Measurements from ENCODE around the gene VPS39.
"Not testable (repeated sequence)": the region's sequence is repeated elsewhere in the genome, so short reads cannot be mapped to it uniquely, and the experiment has no call there.

VPS39 gene, protein sequence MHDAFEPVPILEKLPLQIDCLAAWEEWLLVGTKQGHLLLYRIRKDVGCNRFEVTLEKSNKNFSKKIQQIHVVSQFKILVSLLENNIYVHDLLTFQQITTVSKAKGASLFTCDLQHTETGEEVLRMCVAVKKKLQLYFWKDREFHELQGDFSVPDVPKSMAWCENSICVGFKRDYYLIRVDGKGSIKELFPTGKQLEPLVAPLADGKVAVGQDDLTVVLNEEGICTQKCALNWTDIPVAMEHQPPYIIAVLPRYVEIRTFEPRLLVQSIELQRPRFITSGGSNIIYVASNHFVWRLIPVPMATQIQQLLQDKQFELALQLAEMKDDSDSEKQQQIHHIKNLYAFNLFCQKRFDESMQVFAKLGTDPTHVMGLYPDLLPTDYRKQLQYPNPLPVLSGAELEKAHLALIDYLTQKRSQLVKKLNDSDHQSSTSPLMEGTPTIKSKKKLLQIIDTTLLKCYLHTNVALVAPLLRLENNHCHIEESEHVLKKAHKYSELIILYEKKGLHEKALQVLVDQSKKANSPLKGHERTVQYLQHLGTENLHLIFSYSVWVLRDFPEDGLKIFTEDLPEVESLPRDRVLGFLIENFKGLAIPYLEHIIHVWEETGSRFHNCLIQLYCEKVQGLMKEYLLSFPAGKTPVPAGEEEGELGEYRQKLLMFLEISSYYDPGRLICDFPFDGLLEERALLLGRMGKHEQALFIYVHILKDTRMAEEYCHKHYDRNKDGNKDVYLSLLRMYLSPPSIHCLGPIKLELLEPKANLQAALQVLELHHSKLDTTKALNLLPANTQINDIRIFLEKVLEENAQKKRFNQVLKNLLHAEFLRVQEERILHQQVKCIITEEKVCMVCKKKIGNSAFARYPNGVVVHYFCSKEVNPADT

DNA sequence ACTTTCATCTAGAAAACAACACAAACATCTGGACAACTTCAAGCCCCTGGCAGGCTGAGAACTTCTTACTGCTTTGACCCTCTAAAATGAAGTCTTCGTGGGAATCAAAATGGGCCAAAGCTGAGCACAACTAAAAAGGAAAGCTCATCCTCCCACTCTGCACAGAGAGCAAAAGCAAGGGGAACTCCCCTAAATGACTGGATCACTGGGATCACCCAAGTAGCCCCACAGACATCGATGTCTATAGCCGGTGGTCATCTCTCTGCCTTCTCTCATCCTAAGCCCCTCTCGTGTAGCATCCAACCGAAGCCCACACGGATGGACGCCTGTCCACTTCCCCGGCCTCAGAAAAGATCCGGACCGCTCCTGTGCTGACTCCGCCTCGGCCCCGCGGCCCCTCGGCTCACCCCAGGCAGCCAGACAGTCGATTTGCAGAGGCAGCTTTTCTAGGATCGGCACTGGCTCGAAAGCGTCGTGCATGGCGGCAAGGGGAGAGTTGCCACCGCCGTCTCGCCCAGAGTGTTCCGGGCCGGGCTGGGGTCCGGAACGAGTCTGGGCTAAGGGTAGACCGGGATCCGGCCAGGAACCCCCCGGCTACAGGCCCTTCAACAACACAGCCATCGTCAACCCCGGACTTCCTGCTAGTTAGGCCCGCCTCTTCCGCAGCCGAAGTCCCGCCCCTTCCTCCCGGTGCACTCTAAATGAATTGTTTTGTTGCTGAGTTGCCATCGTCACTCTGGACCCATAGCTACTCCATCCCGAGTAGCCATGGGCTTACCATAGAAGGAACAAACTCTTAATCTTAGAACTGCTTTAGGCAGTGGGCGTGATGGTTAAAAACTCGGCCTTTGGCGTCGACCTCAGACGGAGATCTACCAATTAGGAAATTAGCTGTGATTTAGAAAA lies at the start of gene VPS39:
TSS of gene VPS39 (minus strand) at position 631 of the 906 bp plus-strand sequence. CDS start at position 480, 151 bp downstream.
- peak; percentile 85 for DNase-seq (ENCODE audit: low spot score)

GRCh38 chr15:42253300-42253699 lies 45.2 kb upstream of the VPS39 start:
- no peak for DNase-seq (ENCODE audit: low spot score)

- no peak for DNase-seq (ENCODE audit: low spot score)
Observed at GRCh38 chr15:42240823-42241222, 32.7 kb upstream of the VPS39 start.

- no peak for DNase-seq (ENCODE audit: low spot score)
Observed at GRCh38 chr15:42239528-42240182, 31.6 kb upstream of the VPS39 start.

GRCh38 chr15:42233107-42233506 lies 25.0 kb upstream of the VPS39 start:
- DNase-seq (ENCODE audit: low spot score) = no peak

DNA sequence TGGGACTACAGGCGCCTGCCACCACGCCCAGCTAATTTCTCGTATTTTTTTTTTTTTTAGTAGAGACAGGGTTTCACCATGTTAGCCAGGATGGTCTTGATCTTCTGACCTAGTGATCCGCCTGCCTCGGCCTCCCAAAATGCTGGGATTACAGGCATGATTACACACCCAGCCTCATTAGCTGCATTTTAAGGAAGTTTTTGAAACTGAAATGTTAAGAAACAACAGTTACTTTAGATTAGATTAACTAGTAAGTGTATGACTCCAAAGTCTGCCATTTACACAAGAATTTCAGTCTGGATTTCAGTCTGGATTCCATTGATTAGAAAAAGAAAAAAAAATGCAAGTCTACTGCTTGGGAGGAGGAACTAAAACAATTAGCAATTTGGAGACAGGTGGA lies 24.5 kb upstream of the VPS39 start:
- no peak for DNase-seq (ENCODE audit: low spot score)

GRCh38 chr15:42231088-42231487 lies 23.0 kb upstream of the VPS39 start:
- DNase-seq (ENCODE audit: low spot score) = no peak

DNA sequence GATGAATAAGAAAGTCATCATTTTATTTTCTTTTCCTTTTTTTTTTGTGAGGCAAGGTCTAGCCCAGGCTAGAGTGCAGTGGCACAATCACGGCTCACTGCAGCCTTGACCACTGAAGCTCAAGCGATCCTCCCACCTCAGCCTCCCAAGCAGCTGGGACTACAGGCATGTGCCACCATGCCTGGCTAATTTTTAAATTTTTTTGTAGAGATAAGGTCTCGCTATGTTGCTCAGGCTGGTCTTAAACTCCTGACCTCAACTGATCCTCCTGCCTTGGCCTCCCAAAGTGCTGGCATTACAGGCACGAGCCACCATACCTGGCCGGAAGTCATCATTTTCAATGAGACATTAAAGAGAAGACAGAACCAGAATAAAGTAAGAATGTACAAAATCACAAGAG lies 20.9 kb upstream of the VPS39 start:
- DNase-seq (ENCODE audit: low spot score) = not testable (repeated sequence)

GRCh38 chr15:42228036-42228435 lies 19.9 kb upstream of the VPS39 start:
- no peak for DNase-seq (ENCODE audit: low spot score)

- DNase-seq (ENCODE audit: low spot score) = no peak
Observed at GRCh38 chr15:42226648-42227047, 18.5 kb upstream of the VPS39 start.

DNA sequence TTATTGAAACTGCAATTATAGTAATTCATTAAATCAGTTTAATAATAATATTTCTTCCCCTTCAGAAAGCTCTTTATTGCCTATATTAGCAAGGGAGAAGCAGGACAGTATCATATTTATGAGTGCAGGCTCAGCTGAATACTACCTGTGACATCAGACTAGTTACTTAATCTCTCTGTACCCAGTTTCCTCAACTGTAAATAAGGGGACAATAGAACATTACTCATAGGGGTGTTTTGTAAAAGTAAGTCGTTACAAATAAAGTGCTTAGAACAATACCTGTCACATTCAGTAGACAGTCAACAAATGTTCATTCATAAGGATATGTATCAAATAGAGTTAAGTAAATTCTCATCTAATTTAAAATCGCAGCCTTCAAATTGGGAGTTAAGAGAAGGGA lies 12.1 kb upstream of the VPS39 start:
- no peak for DNase-seq (ENCODE audit: low spot score)

- no peak for DNase-seq (ENCODE audit: low spot score)
Observed at GRCh38 chr15:42218953-42219592, 11.0 kb upstream of the VPS39 start.

DNA sequence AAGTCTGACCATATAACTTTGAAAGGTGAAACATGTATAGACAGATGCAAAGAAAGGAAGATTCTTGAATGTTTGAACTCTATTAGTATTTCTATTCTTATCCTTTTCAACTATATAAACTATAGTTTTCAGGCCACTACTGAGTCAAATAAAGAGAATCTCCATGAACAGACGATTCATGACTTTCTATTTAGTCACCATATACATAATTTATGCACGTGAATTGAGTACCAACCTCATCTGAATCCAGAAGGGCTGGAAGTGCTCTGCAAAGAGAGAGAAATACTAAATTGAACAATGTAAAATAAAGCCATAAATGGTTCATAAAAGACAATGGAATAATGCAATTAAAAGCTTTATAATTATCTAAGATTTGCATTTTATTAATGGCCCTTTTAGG lies 9.5 kb upstream of the VPS39 start:
- DNase-seq (ENCODE audit: low spot score) = no peak

- DNase-seq (ENCODE audit: low spot score) = no peak
Observed at GRCh38 chr15:42215913-42216829, 8.1 kb upstream of the VPS39 start.

GRCh38 chr15:42214600-42214999 lies 6.5 kb upstream of the VPS39 start:
- no peak for DNase-seq (ENCODE audit: low spot score)

GRCh38 chr15:42213511-42213910 lies 5.4 kb upstream of the VPS39 start:
- no peak for DNase-seq (ENCODE audit: low spot score)

DNA sequence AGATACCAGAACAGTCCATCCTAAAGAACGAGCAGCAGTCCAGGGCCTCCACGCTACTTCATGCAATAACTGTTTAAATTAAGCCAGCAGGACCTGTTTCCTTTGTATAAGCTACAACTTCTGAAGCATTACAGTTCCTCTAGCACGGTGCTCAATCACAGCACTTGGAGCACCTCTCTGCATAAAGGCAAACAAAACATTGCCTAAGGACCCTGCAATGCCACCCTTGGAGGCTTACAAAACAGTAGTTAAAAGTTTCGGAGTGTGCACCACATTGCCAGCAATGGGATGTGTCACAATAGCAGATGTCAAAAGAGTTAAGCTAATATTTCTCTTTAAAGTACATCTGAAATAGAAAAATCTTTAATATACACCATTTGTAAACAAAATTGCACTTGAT lies 2.6 kb upstream of the VPS39 start:
- no peak for DNase-seq (ENCODE audit: low spot score)

- no peak for DNase-seq (ENCODE audit: low spot score)
Observed at GRCh38 chr15:42206406-42206805, 1.7 kb downstream of the VPS39 start.

GRCh38 chr15:42203891-42204290 lies 4.2 kb downstream of the VPS39 start:
- DNase-seq (ENCODE audit: low spot score) = no peak

- no peak for DNase-seq (ENCODE audit: low spot score)
Observed at GRCh38 chr15:42202653-42203052, 5.5 kb downstream of the VPS39 start.
